ENCODE results near the gene PRR14L.
"Not testable (repeated sequence)": the region's sequence is repeated elsewhere in the genome, so short reads cannot be mapped to it uniquely, and the experiment has no call there.

The PRR14L gene

GRCh38 chr22:31662668-31663037 is 87.3 kb downstream of the PRR14L start:
- H3K9me3 ChIP-seq (ENCODE audit: insufficient read depth, low read depth, low read length): no peaks in the 10 kb centered on the region
- TF ChIP-seq, protein P1, sequence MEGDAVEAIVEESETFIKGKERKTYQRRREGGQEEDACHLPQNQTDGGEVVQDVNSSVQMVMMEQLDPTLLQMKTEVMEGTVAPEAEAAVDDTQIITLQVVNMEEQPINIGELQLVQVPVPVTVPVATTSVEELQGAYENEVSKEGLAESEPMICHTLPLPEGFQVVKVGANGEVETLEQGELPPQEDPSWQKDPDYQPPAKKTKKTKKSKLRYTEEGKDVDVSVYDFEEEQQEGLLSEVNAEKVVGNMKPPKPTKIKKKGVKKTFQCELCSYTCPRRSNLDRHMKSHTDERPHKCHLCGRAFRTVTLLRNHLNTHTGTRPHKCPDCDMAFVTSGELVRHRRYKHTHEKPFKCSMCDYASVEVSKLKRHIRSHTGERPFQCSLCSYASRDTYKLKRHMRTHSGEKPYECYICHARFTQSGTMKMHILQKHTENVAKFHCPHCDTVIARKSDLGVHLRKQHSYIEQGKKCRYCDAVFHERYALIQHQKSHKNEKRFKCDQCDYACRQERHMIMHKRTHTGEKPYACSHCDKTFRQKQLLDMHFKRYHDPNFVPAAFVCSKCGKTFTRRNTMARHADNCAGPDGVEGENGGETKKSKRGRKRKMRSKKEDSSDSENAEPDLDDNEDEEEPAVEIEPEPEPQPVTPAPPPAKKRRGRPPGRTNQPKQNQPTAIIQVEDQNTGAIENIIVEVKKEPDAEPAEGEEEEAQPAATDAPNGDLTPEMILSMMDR (conservative IDR thresholded peaks at IDR 0.05; ENCODE audit: low read length): no peak
- no peak for TF ChIP-seq EZH2phosphoT487 (IDR thresholded peaks at IDR 0.05; ENCODE audit: borderline replicate concordance)
- peaks cover 9% of the 10 kb centered on the region for H3K4me1 ChIP-seq (ENCODE audit: insufficient read depth, low read length, poor library complexity, severe bottlenecking)
- peak overlapping the region; percentile 78 for H3K4me2 ChIP-seq (ENCODE audit: low read depth, low read length, poor library complexity, severe bottlenecking)
- peak overlapping the region; percentile 99 for H3K4me3 ChIP-seq (ENCODE audit: low read length, poor library complexity, severe bottlenecking)
- peaks cover 2% of the 10 kb centered on the region for H4K20me1 ChIP-seq (ENCODE audit: insufficient read depth, low read length, poor library complexity, severe bottlenecking)
- no peaks in the 10 kb centered on the region for H3K27me3 ChIP-seq (ENCODE audit: insufficient read depth, low read length, poor library complexity, severe bottlenecking)
- H3K79me2 ChIP-seq (ENCODE audit: insufficient read depth, low read length): peaks cover 43% of the 10 kb centered on the region
- H3K9me2 ChIP-seq (replicated peaks; ENCODE audit: low read depth, low read length): no peaks in the 10 kb centered on the region
- peak overlapping the region; percentile 94 for H2AFZ ChIP-seq (ENCODE audit: low read length)
- peak overlapping the region; percentile 71 for H3K9ac ChIP-seq (ENCODE audit: low read depth, low read length, poor library complexity, severe bottlenecking)
- H3F3A ChIP-seq (ENCODE audit: low read depth): no peaks in the 10 kb centered on the region
- no peaks in the 10 kb centered on the region for H3K36me3 ChIP-seq (ENCODE audit: insufficient read depth, low read length)

DNA sequence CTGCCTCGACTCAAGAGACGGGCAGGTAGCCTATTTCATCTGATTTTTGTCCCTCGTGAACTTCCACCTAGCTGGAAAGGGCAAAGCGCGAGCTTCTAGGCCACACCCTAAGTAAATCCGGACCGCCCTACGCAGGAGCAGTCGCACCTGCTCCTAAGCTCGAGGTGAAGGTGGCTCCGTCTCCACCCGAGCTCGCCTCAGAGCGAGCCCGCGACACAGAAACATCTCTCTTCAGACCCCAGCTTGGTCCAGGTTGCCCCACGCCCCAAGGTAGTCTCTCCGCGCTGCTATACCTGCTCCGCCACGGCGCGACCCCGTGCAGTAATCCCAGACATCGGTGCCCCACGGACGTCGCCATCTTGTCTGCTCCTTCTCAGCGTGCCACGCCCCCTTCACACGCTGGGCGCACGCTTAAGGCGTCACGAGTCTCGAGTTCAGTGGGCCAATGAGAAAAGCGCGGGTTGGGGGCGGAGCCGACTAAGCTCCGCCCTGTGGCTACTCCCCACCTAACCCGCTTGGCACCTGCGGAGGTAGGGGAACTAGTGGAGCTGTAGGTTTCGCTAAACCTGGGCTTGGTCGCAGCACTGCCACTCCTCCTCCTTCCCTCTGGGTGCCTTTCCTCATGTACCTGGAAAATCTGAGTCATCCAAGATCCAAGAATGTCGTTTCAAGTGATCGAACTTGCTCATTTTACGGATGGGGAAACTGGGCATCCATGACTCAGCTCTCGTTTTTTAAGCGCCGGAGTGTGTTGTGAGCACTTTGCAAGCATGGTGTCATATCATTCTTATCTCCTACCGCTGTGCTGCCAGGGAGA is 87.9 kb downstream of the PRR14L start, which contains the start of gene PISD:
TSS of gene PISD (minus strand) at position 365 of the 817 bp plus-strand sequence. CDS start at position 358, 7 bp downstream.
- Histone ChIP-seq H3K9ac (ENCODE audit: low read depth, low read length, poor library complexity, severe bottlenecking) (peak within 1 kb of the TSS; percentile 71), H3K4me1 (ENCODE audit: insufficient read depth, low read length, poor library complexity, severe bottlenecking) (peaks cover 9% of the 10 kb centered on the region), H3K9me3 (ENCODE audit: insufficient read depth, low read depth, low read length) (no peaks in the 10 kb centered on the region), H3K36me3 (ENCODE audit: insufficient read depth, low read length) (no peaks in the 10 kb centered on the region), H3K4me2 (ENCODE audit: low read depth, low read length, poor library complexity, severe bottlenecking) (peak within 1 kb of the TSS; percentile 78), H3K27me3 (ENCODE audit: insufficient read depth, low read length, poor library complexity, severe bottlenecking) (no peaks in the 10 kb centered on the region), H3K79me2 (ENCODE audit: insufficient read depth, low read length) (peaks cover 44% of the 10 kb centered on the region), H4K20me1 (ENCODE audit: insufficient read depth, low read length, poor library complexity, severe bottlenecking) (peaks cover 2% of the 10 kb centered on the region), H3K4me3 (ENCODE audit: low read length, poor library complexity, severe bottlenecking) (peak within 1 kb of the TSS; percentile 99), H3F3A (ENCODE audit: low read depth) (no peaks in the 10 kb centered on the region), H2AFZ (ENCODE audit: low read length) (peak within 1 kb of the TSS; percentile 94), H3K9me2 (replicated peaks; ENCODE audit: low read depth, low read length) (no peaks in the 10 kb centered on the region)
- TF ChIP-seq EZH2phosphoT487 (IDR thresholded peaks at IDR 0.05; ENCODE audit: borderline replicate concordance): no peak
- TF ChIP-seq, protein P1 (conservative IDR thresholded peaks at IDR 0.05; ENCODE audit: low read length): no peak

- H2AFZ ChIP-seq (ENCODE audit: low read length); H3K27me3 ChIP-seq (ENCODE audit: insufficient read depth, low read length, poor library complexity, severe bottlenecking); H3K4me1 ChIP-seq (ENCODE audit: insufficient read depth, low read length, poor library complexity, severe bottlenecking); H3K9me2 ChIP-seq (replicated peaks; ENCODE audit: low read depth, low read length); H3F3A ChIP-seq (ENCODE audit: low read depth); H3K9me3 ChIP-seq (ENCODE audit: insufficient read depth, low read depth, low read length); H3K36me3 ChIP-seq (ENCODE audit: insufficient read depth, low read length); H4K20me1 ChIP-seq (ENCODE audit: insufficient read depth, low read length, poor library complexity, severe bottlenecking): not testable (repeated sequence)
- Histone ChIP-seq H3K4me3 (ENCODE audit: low read length, poor library complexity, severe bottlenecking) (peak overlapping the region; percentile 99), H3K9ac (ENCODE audit: low read depth, low read length, poor library complexity, severe bottlenecking) (peak overlapping the region; percentile 71), H3K4me2 (ENCODE audit: low read depth, low read length, poor library complexity, severe bottlenecking) (peak overlapping the region; percentile 78), H3K79me2 (ENCODE audit: insufficient read depth, low read length) (peaks cover 44% of the 10 kb centered on the region)
Observed at GRCh38 chr22:31660860-31661341, 89.0 kb downstream of the PRR14L start.

Data from Loucy (cell line).